PFSK-1 (cell line): ENCODE results near the gene PDCD2.

Experiments used
- FOXP2 ChIP-seq: optimal IDR thresholded peaks from 2 replicates; pipeline ENCODE3; 2011; ENCODE audit warnings: borderline replicate concordance, control low read depth, inconsistent platforms; ENCODE audit not compliant: insufficient read depth; ENCODE audit errors: extremely low read length, extremely low read depth
- POLR2AphosphoS5 ChIP-seq: IDR thresholded peaks from 2 replicates; pipeline ENCODE4 v1.6.1; 2012; ENCODE audit warnings: low read depth, mild to moderate bottlenecking, control low read depth, low read length, moderate library complexity
- SIN3A ChIP-seq: IDR thresholded peaks from 2 replicates; pipeline ENCODE4 v1.6.1; 2012; ENCODE audit warnings: mild to moderate bottlenecking, low read length, moderate library complexity, borderline replicate concordance; ENCODE audit not compliant: insufficient read depth
- TAF1 ChIP-seq: IDR thresholded peaks from 2 replicates; pipeline ENCODE4 v1.6.1; 2012; ENCODE audit warnings: low read length, control low read depth, borderline replicate concordance; ENCODE audit not compliant: insufficient read depth
- TF ChIP-seq, protein P1 (sequence below), 2 experiments: IDR thresholded peaks; 2 replicates each; pipeline versions ENCODE4 v1.6.1 to v1.8.0; 2011 to 2012; ENCODE audit warnings: low read depth in 2 of 2, low read length in 2 of 2, control low read depth in 1 of 2, inconsistent platforms in 1 of 2, mild to moderate bottlenecking in 1 of 2, moderate library complexity in 1 of 2; ENCODE audit not compliant: insufficient read depth in 1 of 2

The PDCD2 gene

DNA sequence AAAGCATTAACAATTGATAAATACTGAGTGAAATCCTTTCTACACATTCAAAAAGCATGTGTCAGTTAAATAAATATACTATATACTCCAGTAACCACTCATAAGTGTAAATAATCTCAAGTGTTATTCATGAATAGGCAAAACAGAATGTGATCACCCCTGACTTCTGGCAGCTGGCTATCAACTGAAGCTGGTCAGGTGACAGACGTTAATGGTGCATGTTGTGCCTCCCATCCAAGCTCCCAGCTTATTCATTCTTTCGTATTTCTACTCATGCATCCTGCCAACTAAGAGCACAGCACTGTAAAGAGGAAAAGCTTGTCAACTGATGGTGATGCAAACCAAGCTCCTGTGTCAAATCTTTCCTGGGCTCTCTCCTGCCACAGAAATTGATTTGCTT is 39.0 kb downstream of the PDCD2 start:
- TF ChIP-seq, protein P1, sequence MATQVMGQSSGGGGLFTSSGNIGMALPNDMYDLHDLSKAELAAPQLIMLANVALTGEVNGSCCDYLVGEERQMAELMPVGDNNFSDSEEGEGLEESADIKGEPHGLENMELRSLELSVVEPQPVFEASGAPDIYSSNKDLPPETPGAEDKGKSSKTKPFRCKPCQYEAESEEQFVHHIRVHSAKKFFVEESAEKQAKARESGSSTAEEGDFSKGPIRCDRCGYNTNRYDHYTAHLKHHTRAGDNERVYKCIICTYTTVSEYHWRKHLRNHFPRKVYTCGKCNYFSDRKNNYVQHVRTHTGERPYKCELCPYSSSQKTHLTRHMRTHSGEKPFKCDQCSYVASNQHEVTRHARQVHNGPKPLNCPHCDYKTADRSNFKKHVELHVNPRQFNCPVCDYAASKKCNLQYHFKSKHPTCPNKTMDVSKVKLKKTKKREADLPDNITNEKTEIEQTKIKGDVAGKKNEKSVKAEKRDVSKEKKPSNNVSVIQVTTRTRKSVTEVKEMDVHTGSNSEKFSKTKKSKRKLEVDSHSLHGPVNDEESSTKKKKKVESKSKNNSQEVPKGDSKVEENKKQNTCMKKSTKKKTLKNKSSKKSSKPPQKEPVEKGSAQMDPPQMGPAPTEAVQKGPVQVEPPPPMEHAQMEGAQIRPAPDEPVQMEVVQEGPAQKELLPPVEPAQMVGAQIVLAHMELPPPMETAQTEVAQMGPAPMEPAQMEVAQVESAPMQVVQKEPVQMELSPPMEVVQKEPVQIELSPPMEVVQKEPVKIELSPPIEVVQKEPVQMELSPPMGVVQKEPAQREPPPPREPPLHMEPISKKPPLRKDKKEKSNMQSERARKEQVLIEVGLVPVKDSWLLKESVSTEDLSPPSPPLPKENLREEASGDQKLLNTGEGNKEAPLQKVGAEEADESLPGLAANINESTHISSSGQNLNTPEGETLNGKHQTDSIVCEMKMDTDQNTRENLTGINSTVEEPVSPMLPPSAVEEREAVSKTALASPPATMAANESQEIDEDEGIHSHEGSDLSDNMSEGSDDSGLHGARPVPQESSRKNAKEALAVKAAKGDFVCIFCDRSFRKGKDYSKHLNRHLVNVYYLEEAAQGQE (IDR thresholded peaks at IDR 0.05; ENCODE audit: insufficient read depth in 1 of 2, low read depth in 2 of 2, low read length in 2 of 2) = no peak
- TF ChIP-seq POLR2AphosphoS5 (no peak), FOXP2 (no peak), TAF1 (no peak), SIN3A (no peak)

DNA sequence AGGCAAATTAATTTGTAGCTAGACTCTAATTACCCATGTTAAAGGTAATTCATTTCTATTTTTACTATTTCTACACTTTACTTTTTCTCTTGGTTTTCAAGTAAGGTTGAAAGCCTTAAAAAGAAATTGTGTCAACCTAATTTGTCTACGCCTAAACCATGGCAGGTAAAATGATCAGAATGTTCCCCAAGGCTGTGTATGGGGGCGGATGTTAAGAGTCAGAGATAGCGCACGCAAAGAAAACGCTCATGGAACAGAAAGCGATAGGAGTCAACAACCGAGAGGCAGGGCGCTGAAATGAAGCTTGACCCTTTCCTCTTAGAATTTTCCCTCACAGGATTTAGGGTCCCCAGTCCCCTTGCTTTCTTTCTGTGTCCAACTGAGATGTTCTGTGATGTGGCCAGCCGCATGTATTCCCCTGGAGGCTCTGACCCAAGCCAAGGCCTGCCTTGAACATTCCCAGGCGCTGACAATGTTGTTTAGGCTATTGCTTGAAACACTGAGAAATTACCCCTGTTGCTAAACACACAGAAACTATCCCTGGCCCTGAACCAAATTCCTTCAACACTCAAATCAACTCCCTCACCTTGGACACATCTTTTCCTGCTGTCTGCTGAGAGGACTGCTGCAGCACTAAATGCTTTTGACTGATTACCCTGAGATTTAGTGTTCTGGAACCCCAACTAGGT is 42.3 kb downstream of the PDCD2 start:
- TF ChIP-seq, protein P1 (IDR thresholded peaks at IDR 0.05; ENCODE audit: insufficient read depth in 1 of 2, low read depth in 2 of 2, low read length in 2 of 2) = no peak
- TF ChIP-seq TAF1 (no peak), FOXP2 (no peak), POLR2AphosphoS5 (no peak), SIN3A (no peak)

DNA sequence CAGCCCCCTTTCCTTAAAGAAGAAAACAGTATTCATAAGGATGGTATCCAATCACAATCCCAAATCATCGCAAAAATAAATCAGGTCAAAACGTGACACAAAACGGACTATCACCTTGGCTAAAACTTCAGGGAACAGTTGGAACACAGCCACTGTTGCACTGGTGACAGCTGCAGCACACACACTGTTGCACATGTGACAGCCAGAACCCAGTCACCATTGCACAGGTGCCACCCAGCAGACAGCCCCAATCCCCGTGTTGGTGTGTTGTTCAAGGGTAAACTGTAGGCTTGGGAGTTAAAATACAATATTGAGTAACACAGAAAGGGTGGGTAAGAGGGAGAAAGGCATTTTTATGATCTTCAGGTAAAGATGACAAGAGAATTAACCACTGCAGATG is 47.1 kb downstream of the PDCD2 start:
- TF ChIP-seq, protein P1 (IDR thresholded peaks at IDR 0.05; ENCODE audit: insufficient read depth in 1 of 2, low read depth in 2 of 2, low read length in 2 of 2) = no peak
- TF ChIP-seq FOXP2 (no peak), SIN3A (no peak), POLR2AphosphoS5 (no peak), TAF1 (no peak)

DNA sequence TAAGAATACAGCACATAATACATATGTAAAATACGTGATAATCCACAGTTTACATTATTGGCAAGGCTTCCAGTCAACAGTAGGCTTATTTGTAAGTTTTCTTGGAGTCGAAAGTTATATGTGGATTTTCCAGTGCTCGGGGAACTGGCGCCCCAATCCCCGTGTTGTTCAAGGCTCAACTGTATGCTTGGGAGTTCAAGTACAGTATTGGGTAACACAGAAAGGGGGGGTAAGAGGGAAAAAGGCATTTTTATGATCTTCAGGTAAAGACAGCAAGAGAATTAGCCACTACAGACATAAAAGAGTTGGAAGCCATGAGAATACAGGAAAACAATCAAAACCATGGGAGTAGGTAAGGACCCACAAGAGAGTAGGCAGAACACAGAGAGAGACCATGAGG is 47.8 kb downstream of the PDCD2 start:
- TF ChIP-seq SIN3A (no peak), POLR2AphosphoS5 (no peak), TAF1 (no peak), FOXP2 (no peak)
- TF ChIP-seq, protein P1 (IDR thresholded peaks at IDR 0.05; ENCODE audit: insufficient read depth in 1 of 2, low read depth in 2 of 2, low read length in 2 of 2) = no peak

DNA sequence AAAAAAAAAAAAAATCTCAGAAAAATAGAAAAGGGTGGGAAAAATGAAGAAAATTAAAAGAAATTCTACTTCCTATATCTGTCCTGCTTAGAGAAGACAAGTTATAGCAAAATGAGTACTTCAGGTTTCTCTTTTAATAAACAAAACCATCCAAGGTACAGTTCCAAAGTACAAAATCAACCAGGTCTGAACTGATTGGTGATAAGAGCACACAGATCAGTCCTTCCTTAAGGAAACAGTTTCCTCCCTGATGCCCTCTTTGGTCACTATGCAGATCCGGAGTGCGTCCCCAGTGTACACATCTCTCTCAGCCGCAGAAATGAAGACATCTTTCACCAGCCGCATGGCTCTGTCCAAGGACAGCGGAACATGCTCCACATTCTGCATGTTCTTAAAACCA is 49.4 kb downstream of the PDCD2 start:
- no peak for TF ChIP-seq SIN3A
- no peak for TF ChIP-seq POLR2AphosphoS5
- TF ChIP-seq, protein P1 (IDR thresholded peaks at IDR 0.05; ENCODE audit: insufficient read depth in 1 of 2, low read depth in 2 of 2, low read length in 2 of 2) = no peak
- no peak for TF ChIP-seq TAF1
- TF ChIP-seq FOXP2 = no peak
